Fibroblast of the aortic adventitia (primary cell): Measurements from ENCODE around the gene SUN1. TPM values are rescaled to one million over a fixed set of nuclear protein-coding genes. Genes with fewer than 3 reads are reported as not detected.

Experiments
- DNase-seq: peaks from one replicate; pipeline ENCODE4 v3.0.0-alpha.2; 2010; ENCODE audit warnings: low read depth
- H3K4me3 ChIP-seq: 2 replicates; pipeline ENCODE4 v1.5.1; 2011; ENCODE audit warnings: low read depth, mild to moderate bottlenecking, control low read depth, low read length, moderate library complexity
- total RNA-seq: library from RNA; depleted of rRNA; stranded (reverse); fragments of >200 nt; gene quantifications from 2 replicates; pipeline ENCODE4 v1.2.3, GENCODE V29; 2012; ENCODE audit warnings: low replicate concordance
- TF ChIP-seq, protein P1 (sequence below): IDR thresholded peaks from 2 replicates; pipeline ENCODE4 v1.5.1; 2011; ENCODE audit warnings: mild to moderate bottlenecking, low read length, control low read depth, inconsistent platforms; ENCODE audit not compliant: insufficient read depth

Gene SUN1
- total RNA-seq, 1 donor: 211 TPM

GRCh38 chr7:890868-891267, 58.6 kb downstream of the SUN1 start:
- DNase-seq: no peak
- TF ChIP-seq, protein P1, sequence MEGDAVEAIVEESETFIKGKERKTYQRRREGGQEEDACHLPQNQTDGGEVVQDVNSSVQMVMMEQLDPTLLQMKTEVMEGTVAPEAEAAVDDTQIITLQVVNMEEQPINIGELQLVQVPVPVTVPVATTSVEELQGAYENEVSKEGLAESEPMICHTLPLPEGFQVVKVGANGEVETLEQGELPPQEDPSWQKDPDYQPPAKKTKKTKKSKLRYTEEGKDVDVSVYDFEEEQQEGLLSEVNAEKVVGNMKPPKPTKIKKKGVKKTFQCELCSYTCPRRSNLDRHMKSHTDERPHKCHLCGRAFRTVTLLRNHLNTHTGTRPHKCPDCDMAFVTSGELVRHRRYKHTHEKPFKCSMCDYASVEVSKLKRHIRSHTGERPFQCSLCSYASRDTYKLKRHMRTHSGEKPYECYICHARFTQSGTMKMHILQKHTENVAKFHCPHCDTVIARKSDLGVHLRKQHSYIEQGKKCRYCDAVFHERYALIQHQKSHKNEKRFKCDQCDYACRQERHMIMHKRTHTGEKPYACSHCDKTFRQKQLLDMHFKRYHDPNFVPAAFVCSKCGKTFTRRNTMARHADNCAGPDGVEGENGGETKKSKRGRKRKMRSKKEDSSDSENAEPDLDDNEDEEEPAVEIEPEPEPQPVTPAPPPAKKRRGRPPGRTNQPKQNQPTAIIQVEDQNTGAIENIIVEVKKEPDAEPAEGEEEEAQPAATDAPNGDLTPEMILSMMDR: no peak
- H3K4me3 ChIP-seq: no peak overlapping the region

GRCh38 chr7:891291-891690, 59.0 kb downstream of the SUN1 start:
- TF ChIP-seq, protein P1: no peak
- no peak for DNase-seq
- H3K4me3 ChIP-seq: no peak overlapping the region

DNA sequence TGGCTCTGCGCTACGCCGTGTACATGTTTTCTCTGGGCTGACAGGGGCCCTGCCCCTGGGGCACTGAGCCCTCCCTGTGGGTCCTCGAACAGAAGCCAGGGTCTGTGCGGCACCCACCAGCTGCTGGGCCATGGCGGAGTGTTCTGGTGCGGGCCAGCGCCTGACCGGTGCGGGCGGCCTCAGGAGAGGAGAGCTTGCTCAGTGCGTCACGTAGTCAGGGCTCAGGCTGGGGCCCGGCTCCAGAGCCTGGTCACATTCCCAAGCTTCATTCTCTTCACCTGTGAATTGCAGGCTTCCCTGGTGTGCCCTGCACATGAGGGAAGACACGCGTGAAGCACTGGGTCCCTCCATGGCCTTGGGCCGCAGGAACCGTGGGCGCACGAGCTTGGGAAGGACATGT, 59.5 kb downstream of the SUN1 start:
- TF ChIP-seq, protein P1: no peak
- no peak for DNase-seq
- H3K4me3 ChIP-seq: no peak overlapping the region

DNA sequence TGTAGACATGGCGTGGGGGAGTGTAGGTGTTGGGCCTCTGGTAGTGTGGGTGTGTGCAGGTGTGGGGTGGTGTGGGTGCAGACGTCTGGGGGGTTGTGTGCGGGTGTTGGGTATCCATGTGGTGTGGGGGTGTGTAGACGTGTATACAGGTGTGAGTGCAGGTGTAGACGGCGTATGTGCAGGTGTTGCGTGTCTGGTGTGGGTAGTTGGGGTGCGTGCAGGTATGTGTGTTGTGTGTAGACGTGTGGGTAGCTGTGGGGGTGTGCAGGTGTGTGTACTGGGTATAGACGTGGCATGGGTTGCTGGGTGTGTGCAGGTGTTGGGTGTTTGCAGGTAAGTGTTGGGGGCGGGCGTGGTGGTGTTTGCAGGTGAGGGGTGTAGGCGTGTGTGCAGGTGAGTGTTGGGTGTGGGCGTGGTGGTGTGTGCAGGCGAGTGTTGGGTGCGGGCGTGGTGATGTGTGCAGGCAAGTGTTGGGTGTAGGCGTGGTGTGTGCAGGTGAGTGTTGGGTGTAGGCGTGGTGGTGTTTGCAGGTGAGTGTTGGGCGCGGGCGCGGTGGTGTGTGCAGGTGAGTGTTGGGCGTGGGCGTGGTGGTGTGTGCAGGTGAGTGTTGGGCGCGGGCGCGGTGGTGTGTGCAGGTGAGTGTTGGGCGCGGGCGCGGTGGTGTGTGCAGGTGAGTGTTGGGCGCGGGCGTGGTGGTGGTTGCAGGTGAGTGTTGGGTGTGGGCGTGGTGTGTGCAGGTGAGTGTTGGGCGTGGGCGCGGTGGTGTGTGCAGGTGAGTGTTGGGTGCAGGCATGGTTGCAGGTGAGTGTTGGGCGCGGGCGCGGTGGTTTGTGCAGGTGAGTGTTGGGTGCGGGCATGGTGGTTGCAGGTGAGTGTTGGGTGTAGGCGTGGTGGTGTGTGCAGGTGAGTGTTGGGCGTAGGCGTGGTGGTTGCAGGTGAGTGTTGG, 60.6 kb downstream of the SUN1 start:
- no peak for DNase-seq
- TF ChIP-seq, protein P1: no peak

GRCh38 chr7:893686-894085, 61.4 kb downstream of the SUN1 start:
- no peak overlapping the region for H3K4me3 ChIP-seq
- no peak for DNase-seq
- TF ChIP-seq, protein P1: no peak

More for the DNA sequence above, 60.6 kb downstream of the SUN1 start:
- H3K4me3 ChIP-seq: no peak overlapping the region

DNA sequence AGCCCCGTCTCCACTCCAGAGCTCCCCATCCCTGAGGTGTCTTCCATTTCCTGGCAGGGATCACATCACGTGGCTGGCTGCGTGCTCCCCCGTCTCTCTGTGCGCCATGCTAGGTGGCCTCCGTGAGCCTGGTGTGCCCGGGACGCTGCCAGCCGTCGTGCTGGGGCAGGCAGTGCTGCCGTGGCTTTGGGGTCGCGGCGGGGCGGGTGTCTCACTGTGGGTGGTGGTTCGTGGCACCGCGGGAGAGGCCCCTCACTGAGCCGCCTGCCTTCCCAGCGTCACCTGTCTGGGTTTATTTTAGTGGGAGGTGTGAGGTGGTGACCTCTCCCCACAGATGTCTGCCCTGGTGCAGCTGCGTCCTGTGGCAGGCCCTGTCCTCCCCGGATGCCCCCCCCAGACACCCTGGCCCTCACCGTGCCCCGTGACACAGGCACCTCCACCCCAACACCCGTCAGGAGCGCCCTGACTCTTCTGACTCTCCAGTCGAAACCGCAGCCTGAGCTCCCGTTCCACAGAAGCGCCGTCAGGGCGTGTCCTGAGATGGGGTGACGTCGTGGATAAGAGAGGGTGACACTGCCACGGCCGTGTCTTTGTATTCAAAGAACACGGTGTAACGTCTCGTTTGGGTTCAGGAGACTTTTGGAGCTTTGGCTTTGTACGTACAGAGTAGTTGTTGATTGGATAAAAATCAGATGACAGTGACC, 62.0 kb downstream of the SUN1 start:
- DNase-seq: no peak
- no peak overlapping the region for H3K4me3 ChIP-seq
- TF ChIP-seq, protein P1: no peak
